Activated CD4-positive, alpha-beta T cell treated with anti-CD3 and anti-CD28 coated beads, Interleukin-10, Interleukin-2, amounts not matched to agents 100 ng/mL and 50 ng/mL, durations not matched to agents 16 hours and 8 hours (primary cell): ENCODE measurements around the gene CLEC1A.

Experiments
- DNase-seq: peaks from one replicate; pipeline ENCODE4 v3.0.0-alpha.2; 2020

CLEC1A gene

GRCh38 chr12:10098791-10099190, at the start of gene CLEC1A:
Gene CLEC1A (minus strand): TSS chr12:10098985. CDS start chr12:10098922, 63 bp downstream.
- no peak for DNase-seq

GRCh38 chr12:10147714-10148403, 49.1 kb upstream of the CLEC1A start:
- DNase-seq = peak; percentile 54

GRCh38 chr12:10142976-10143589, 44.3 kb upstream of the CLEC1A start:
- DNase-seq = no peak

GRCh38 chr12:10140001-10140400, 41.2 kb upstream of the CLEC1A start:
- peak; percentile 58 for DNase-seq

- no peak for DNase-seq
These were observed 37.9 kb upstream of the CLEC1A start for GRCh38 chr12:10136637-10137205.

- no peak for DNase-seq
These were observed 36.3 kb upstream of the CLEC1A start for GRCh38 chr12:10135126-10135525.

GRCh38 chr12:10132850-10133370, 34.1 kb upstream of the CLEC1A start:
- DNase-seq = no peak

- no peak for DNase-seq
These were observed 32.4 kb upstream of the CLEC1A start for GRCh38 chr12:10131111-10131690.

- peak; percentile 60 for DNase-seq
These were observed 31.3 kb upstream of the CLEC1A start, which contains the start of gene CLEC7A for GRCh38 chr12:10130042-10130441. Gene CLEC7A (minus strand): TSS chr12:10130199. CDS start chr12:10130082, 117 bp downstream.

GRCh38 chr12:10128687-10129086, 29.9 kb upstream of the CLEC1A start:
- DNase-seq = no peak

GRCh38 chr12:10126413-10126812, 27.6 kb upstream of the CLEC1A start:
- DNase-seq = peak; percentile 21

GRCh38 chr12:10122689-10123088, 23.9 kb upstream of the CLEC1A start:
- DNase-seq = no peak

- no peak for DNase-seq
These were observed 22.5 kb upstream of the CLEC1A start for GRCh38 chr12:10121278-10121677.

GRCh38 chr12:10119066-10119465, 20.3 kb upstream of the CLEC1A start:
- DNase-seq = no peak

GRCh38 chr12:10115890-10116289, 17.1 kb upstream of the CLEC1A start:
- no peak for DNase-seq

GRCh38 chr12:10115311-10115710, 16.5 kb upstream of the CLEC1A start:
- no peak for DNase-seq

GRCh38 chr12:10113920-10114319, 15.1 kb upstream of the CLEC1A start:
- no peak for DNase-seq

- DNase-seq = no peak
These were observed 14.3 kb upstream of the CLEC1A start for GRCh38 chr12:10113075-10113474.

GRCh38 chr12:10111451-10111850, 12.7 kb upstream of the CLEC1A start:
- no peak for DNase-seq

- no peak for DNase-seq
These were observed 11.6 kb upstream of the CLEC1A start for GRCh38 chr12:10110256-10110844.

- no peak for DNase-seq
These were observed 3.5 kb upstream of the CLEC1A start for GRCh38 chr12:10102322-10102721.

GRCh38 chr12:10101648-10102220, 2.9 kb upstream of the CLEC1A start:
- no peak for DNase-seq

GRCh38 chr12:10101042-10101579, 2.3 kb upstream of the CLEC1A start:
- DNase-seq = no peak
